HEK293 (cell line): ENCODE data around the gene STX3.

Experiments
- AEBP2 ChIP-seq: fragments of 450-650 bp; formaldehyde crosslinking; IDR thresholded peaks from 2 replicates; pipeline ENCODE4 v1.5.1; 2016; ENCODE audit warnings: missing biosample characterization, missing genetic modification characterization, borderline replicate concordance
- BCL11A ChIP-seq: fragments of 450-650 bp; formaldehyde crosslinking; IDR thresholded peaks from 2 replicates; pipeline ENCODE4 v1.5.1; 2016; ENCODE audit warnings: low read depth, missing biosample characterization, missing genetic modification characterization
- HOXC10 ChIP-seq: sonication (generic); formaldehyde crosslinking; IDR thresholded peaks from 2 replicates; pipeline ENCODE4 v1.8.1; 2023; ENCODE audit warnings: mild to moderate bottlenecking, missing genetic modification reagents
- HOXD13 ChIP-seq: sonication (generic); formaldehyde crosslinking; IDR thresholded peaks from 2 replicates; pipeline ENCODE4 v1.8.0; 2022; ENCODE audit warnings: missing genetic modification reagents, borderline replicate concordance
- KLF10 ChIP-seq: fragments of 450-650 bp; IDR thresholded peaks from 2 replicates; pipeline ENCODE4 v1.5.1; 2018; ENCODE audit warnings: missing biosample characterization, mild to moderate bottlenecking, missing genetic modification characterization
- PRDM2 ChIP-seq: fragments of 450-650 bp; formaldehyde crosslinking; IDR thresholded peaks from 2 replicates; pipeline ENCODE4 v1.5.1; 2016; ENCODE audit warnings: missing biosample characterization, missing genetic modification characterization, borderline replicate concordance
- ZBTB17 ChIP-seq: fragments of 450-650 bp; formaldehyde crosslinking; IDR thresholded peaks from 2 replicates; pipeline ENCODE4 v1.5.1; 2016; ENCODE audit warnings: missing biosample characterization, missing genetic modification characterization
- ZBTB21 ChIP-seq: fragments of 450-650 bp; formaldehyde crosslinking; IDR thresholded peaks from 2 replicates; pipeline ENCODE4 v1.5.1; 2017; ENCODE audit warnings: missing biosample characterization, missing genetic modification characterization
- ZBTB7A ChIP-seq: fragments of 450-650 bp; formaldehyde crosslinking; IDR thresholded peaks from 2 replicates; pipeline ENCODE4 v1.5.1; 2016; ENCODE audit warnings: low read depth, missing biosample characterization, missing genetic modification characterization
- ZNF132 ChIP-seq: fragments of 450-650 bp; formaldehyde crosslinking; IDR thresholded peaks from 2 replicates; pipeline ENCODE4 v1.5.1; 2017; ENCODE audit warnings: missing biosample characterization, missing genetic modification characterization, borderline replicate concordance
- ZNF138 ChIP-seq: fragments of 450-650 bp; formaldehyde crosslinking; IDR thresholded peaks from 2 replicates; pipeline ENCODE4 v1.5.1; 2016; ENCODE audit warnings: missing biosample characterization, missing genetic modification characterization, borderline replicate concordance
- ZNF175 ChIP-seq: fragments of 450-650 bp; formaldehyde crosslinking; IDR thresholded peaks from 2 replicates; pipeline ENCODE4 v1.5.1; 2016; ENCODE audit warnings: missing biosample characterization, missing genetic modification characterization
- ZNF335 ChIP-seq: fragments of 450-650 bp; formaldehyde crosslinking; conservative IDR thresholded peaks from 2 replicates; pipeline ENCODE4 v1.5.1; 2016; ENCODE audit warnings: missing biosample characterization, missing genetic modification characterization
- ZNF341 ChIP-seq: fragments of 450-650 bp; formaldehyde crosslinking; IDR thresholded peaks from 2 replicates; pipeline ENCODE4; 2016; ENCODE audit warnings: low read depth, missing biosample characterization, missing genetic modification characterization
- ZNF366 ChIP-seq: fragments of 450-650 bp; formaldehyde crosslinking; conservative IDR thresholded peaks from 2 replicates; pipeline ENCODE4 v1.5.1; 2016; ENCODE audit warnings: missing biosample characterization, missing genetic modification characterization
- ZNF394 ChIP-seq: fragments of 450-650 bp; formaldehyde crosslinking; IDR thresholded peaks from 2 replicates; pipeline ENCODE4 v1.5.1; 2016; ENCODE audit warnings: missing biosample characterization, missing genetic modification characterization, mild to moderate bottlenecking, moderate library complexity, borderline replicate concordance
- ZNF449 ChIP-seq: fragments of 450-650 bp; formaldehyde crosslinking; IDR thresholded peaks from 2 replicates; pipeline ENCODE4 v1.5.1; 2017; ENCODE audit warnings: missing biosample characterization, mild to moderate bottlenecking, missing genetic modification characterization, moderate library complexity
- ZNF521 ChIP-seq: fragments of 450-650 bp; formaldehyde crosslinking; IDR thresholded peaks from 2 replicates; pipeline ENCODE4 v1.5.1; 2017; ENCODE audit warnings: missing biosample characterization, mild to moderate bottlenecking, missing genetic modification characterization
- ZNF555 ChIP-seq: fragments of 450-650 bp; formaldehyde crosslinking; conservative IDR thresholded peaks from 2 replicates; pipeline ENCODE4 v1.5.1; 2017; ENCODE audit warnings: missing biosample characterization, mild to moderate bottlenecking, missing genetic modification characterization, inconsistent platforms
- ZNF561 ChIP-seq: fragments of 450-650 bp; IDR thresholded peaks from 2 replicates; pipeline ENCODE4 v1.5.1; 2018; ENCODE audit warnings: missing biosample characterization, missing genetic modification characterization, borderline replicate concordance
- ZNF660 ChIP-seq: fragments of 450-650 bp; IDR thresholded peaks from 2 replicates; pipeline ENCODE4 v1.5.1; 2018; ENCODE audit warnings: missing biosample characterization, mild to moderate bottlenecking, missing genetic modification characterization
- ZNF837 ChIP-seq: fragments of 450-650 bp; formaldehyde crosslinking; IDR thresholded peaks from 2 replicates; pipeline ENCODE4 v1.5.1; 2016; ENCODE audit warnings: missing biosample characterization, missing genetic modification characterization
- ZSCAN18 ChIP-seq: fragments of 450-650 bp; formaldehyde crosslinking; IDR thresholded peaks from 2 replicates; pipeline ENCODE4 v1.5.1; 2016; ENCODE audit warnings: missing biosample characterization, missing genetic modification characterization
- TF ChIP-seq, protein P1 (sequence below): fragments of 450-650 bp; IDR thresholded peaks from 2 replicates; pipeline ENCODE4 v1.5.1; 2018; ENCODE audit warnings: missing biosample characterization, missing genetic modification characterization
- TF ChIP-seq, protein P2 (sequence below): fragments of 450-650 bp; formaldehyde crosslinking; IDR thresholded peaks from 2 replicates; pipeline ENCODE4 v1.5.1; 2016; ENCODE audit warnings: missing biosample characterization, missing genetic modification characterization

The STX3 gene

DNA sequence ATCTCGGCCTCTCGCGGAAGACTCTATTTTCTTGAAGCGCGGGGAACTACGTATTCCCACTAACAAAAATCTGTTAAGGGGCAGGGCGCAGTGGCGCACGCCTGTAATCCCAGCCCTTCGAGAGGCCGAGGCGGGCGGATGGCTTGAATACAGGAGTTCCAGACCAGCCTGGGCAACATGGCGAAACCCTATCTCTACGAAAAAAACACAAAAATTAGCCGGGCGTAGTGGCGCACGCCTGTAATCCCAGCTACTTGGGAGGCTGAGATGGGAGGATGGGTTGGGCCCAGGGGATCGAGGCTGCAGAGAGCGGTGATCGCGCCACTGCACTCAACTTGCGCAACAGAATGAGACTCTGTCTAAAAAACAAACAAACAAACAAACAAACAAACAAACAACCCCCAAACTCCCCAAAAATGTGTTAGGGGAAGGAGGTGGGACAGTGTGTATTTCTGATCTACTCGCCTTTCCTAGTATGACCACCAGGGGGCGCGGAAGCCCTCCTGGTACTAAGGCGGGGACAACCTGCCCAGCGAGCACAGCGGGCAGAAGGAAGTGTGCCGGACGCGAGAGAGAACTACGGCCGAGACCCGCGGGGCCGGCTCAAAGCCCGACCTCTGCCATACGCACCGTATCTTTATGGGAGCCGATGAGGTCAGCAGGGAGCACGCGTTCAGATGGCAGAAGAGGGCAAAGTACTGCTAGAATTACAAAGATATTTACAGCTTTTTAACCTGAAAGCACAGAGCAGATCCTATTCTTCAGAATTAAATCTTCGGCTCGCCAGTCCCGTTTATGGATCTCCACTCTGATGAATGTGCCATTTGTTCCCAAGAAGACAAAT, 1.3 kb upstream of the STX3 start (continued):
- TF ChIP-seq PRDM2 (tag by site-specific recombination) (no peak), ZBTB21 (tag by site-specific recombination) (peak; percentile 41; the same call in 1 of the 2 replicates), ZNF138 (tag by site-specific recombination) (no peak), ZNF837 (tag by site-specific recombination) (no peak), ZNF449 (tag by site-specific recombination) (peak; percentile 85), ZNF521 (tag by site-specific recombination) (no peak), HOXD13 (no peak), ZNF561 (peak; percentile 51; the same call in 1 of the 2 replicates), AEBP2 (no peak), ZNF341 (tag by site-specific recombination) (no peak), HOXC10 (CRISPR knock-in tag) (no peak), ZNF394 (tag by site-specific recombination) (peak; percentile 32; the same call in 1 of the 2 replicates), BCL11A (tag by site-specific recombination) (peak; percentile 87), ZBTB17 (tag by site-specific recombination) (0 out of 2 replicates have a peak, but pooled peaks have one; percentile 18), ZNF335 (tag by site-specific recombination) (peak; percentile 76), ZNF660 (tag by site-specific recombination) (peak; percentile 62; the same call in 1 of the 2 replicates), ZSCAN18 (tag by site-specific recombination) (no peak), KLF10 (no peak), ZBTB7A (no peak), ZNF132 (tag by site-specific recombination) (no peak), ZNF175 (tag by site-specific recombination) (no peak), ZNF555 (tag by site-specific recombination) (no peak), ZNF366 (tag by site-specific recombination) (no peak; the same call in 1 of the 2 replicates)
- TF ChIP-seq, protein P1, sequence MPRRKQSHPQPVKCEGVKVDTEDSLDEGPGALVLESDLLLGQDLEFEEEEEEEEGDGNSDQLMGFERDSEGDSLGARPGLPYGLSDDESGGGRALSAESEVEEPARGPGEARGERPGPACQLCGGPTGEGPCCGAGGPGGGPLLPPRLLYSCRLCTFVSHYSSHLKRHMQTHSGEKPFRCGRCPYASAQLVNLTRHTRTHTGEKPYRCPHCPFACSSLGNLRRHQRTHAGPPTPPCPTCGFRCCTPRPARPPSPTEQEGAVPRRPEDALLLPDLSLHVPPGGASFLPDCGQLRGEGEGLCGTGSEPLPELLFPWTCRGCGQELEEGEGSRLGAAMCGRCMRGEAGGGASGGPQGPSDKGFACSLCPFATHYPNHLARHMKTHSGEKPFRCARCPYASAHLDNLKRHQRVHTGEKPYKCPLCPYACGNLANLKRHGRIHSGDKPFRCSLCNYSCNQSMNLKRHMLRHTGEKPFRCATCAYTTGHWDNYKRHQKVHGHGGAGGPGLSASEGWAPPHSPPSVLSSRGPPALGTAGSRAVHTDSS = no peak
- TF ChIP-seq, protein P2, sequence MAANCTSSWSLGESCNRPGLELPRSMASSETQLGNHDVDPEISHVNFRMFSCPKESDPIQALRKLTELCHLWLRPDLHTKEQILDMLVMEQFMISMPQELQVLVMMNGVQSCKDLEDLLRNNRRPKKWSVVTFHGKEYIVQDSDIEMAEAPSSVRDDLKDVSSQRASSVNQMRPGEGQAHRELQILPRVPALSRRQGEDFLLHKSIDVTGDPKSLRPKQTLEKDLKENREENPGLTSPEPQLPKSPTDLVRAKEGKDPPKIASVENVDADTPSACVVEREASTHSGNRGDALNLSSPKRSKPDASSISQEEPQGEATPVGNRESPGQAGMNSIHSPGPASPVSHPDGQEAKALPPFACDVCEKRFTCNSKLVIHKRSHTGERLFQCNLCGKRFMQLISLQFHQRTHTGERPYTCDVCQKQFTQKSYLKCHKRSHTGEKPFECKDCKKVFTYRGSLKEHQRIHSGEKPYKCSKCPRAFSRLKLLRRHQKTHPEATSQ (tag by site-specific recombination) = peak; percentile 47; the same call in 1 of the 2 replicates
